ENCODE measurements around the gene TMEM235. TPM values are rescaled to one million over a fixed set of nuclear protein-coding genes. Genes with fewer than 3 reads are reported as not detected.
A peak's percentile ranks its signal among the peaks of the same experiment; 100 is the strongest.

Gene TMEM235
- total and polyA plus RNA-seq, 9 of the 15 experiments (the other 6 are each of a cell fraction or from before 2014, with no cell fraction given), result not detected

- CTCF ChIA-PET (ENCODE audit: low intra/inter-chr PET ratio), result no interaction called here
- no TSS peak for BruUV-seq (replicated peaks)
Measured at GRCh38 chr17:78265121-78265520, 33.7 kb downstream of the TMEM235 start.

More at GRCh38 chr17:78265121-78265520, 33.7 kb downstream of the TMEM235 start:
- ATAC-seq (no peak), FAIRE-seq (no peak), DNase-seq (ENCODE audit: extremely low read depth in 1 of 4, low spot score in 3 of 4) (no peak)
- in situ Hi-C loops (cut with MboI) (no loop called here), intact Hi-C loops (cut with micrococcal nuclease) (no loop called here)
- Histone ChIP-seq H2AFZ (ENCODE audit: low read depth, low read length) (no peak overlapping the region; the same call in 1 of the 2 replicates), H3K27ac (ENCODE audit: extremely low read depth, low read depth, low read length) (peak overlapping the region; percentile 56), H3K79me2 (ENCODE audit: control insufficient read depth, insufficient read depth, low read length) (peaks cover 8% of the 10 kb centered on the region; the same call in 1 of the 3 replicates), H3K9me1 (ENCODE audit: control insufficient read depth, insufficient read depth, low read length) (no peaks in the 10 kb centered on the region), H3K9ac (ENCODE audit: insufficient read depth in 1 of 2, low read depth in 2 of 2, low read length in 2 of 2) (peak overlapping the region in 1 of 2 experiments; percentile 37; a peak in 1 of 4 replicates), H3K27me3 (ENCODE audit: control insufficient read depth in 2 of 2, insufficient read depth in 2 of 2, low read length in 2 of 2) (no peaks in the 10 kb centered on the region), H4K20me1 (replicated peaks; ENCODE audit: control insufficient read depth, insufficient read depth, low read length) (no peaks in the 10 kb centered on the region), H3K9me3 (replicated peaks; ENCODE audit: control insufficient read depth, insufficient read depth, low read depth, low read length) (no peaks in the 10 kb centered on the region), H3K4me3 (no peak overlapping the region), H3K36me3 (ENCODE audit: control insufficient read depth, insufficient read depth, low read length) (no peaks in the 10 kb centered on the region), H3K4me1 (replicated peaks in 1 of 2; ENCODE audit: control insufficient read depth in 2 of 2, insufficient read depth in 2 of 2, low read length in 2 of 2) (peaks cover 69 to 82% of the 10 kb centered on the region in 2 experiments), H3K4me2 (ENCODE audit: insufficient read depth, low read length) (no peak overlapping the region)
- 93% methylated on average over 10 of the region's 10 CpGs for WGBS (ENCODE audit: insufficient coverage, low coverage, missing lambda C conversion rate)
- POLR2A ChIA-PET, result no interaction called here
- no peak for TF ChIP-seq SNAPC5 (CRISPR knock-in tag; IDR thresholded peaks at IDR 0.05)
- TF ChIP-seq ARNT (IDR thresholded peaks at IDR 0.05), result no peak
- TF ChIP-seq PATZ1 (CRISPR knock-in tag; IDR thresholded peaks at IDR 0.05; ENCODE audit: borderline replicate concordance), result no peak
- no peak for TF ChIP-seq CBX3 (IDR thresholded peaks at IDR 0.05; ENCODE audit: borderline replicate concordance in 1 of 2, low read length in 2 of 2)
- TF ChIP-seq ELF2 (CRISPR knock-in tag; IDR thresholded peaks at IDR 0.05), result no peak
- no peak for TF ChIP-seq MTF1 (CRISPR knock-in tag; IDR thresholded peaks at IDR 0.05; ENCODE audit: borderline replicate concordance)
- TF ChIP-seq STAG1 (CRISPR knock-in tag; IDR thresholded peaks at IDR 0.05; ENCODE audit: borderline replicate concordance), result no peak
- peak; percentile 44 for TF ChIP-seq RBFOX2 (IDR thresholded peaks at IDR 0.05; ENCODE audit: low read depth, low read length)
- no peak for TF ChIP-seq SMAD1 (IDR thresholded peaks at IDR 0.05; ENCODE audit: low read depth, low read length, partially characterized antibody)
- no peak for TF ChIP-seq HLTF (IDR thresholded peaks at IDR 0.05)
- TF ChIP-seq ZFX (CRISPR knock-in tag; IDR thresholded peaks at IDR 0.05), result peak; percentile 25; the same call in 1 of the 2 replicates
- TF ChIP-seq ZEB2 (IDR thresholded peaks at IDR 0.05), result no peak
- TF ChIP-seq RFX7 (CRISPR knock-in tag; IDR thresholded peaks at IDR 0.05), result no peak
- peak; percentile 24; the same call in 1 of the 2 replicates for TF ChIP-seq DMBX1 (CRISPR knock-in tag; IDR thresholded peaks at IDR 0.05; ENCODE audit: borderline replicate concordance)
- TF ChIP-seq TFAP4 (CRISPR knock-in tag; IDR thresholded peaks at IDR 0.05; ENCODE audit: borderline replicate concordance), result 0 out of 2 replicates have a peak, but pooled peaks have one; percentile 15
- no peak for TF ChIP-seq NR4A1 (CRISPR knock-in tag; IDR thresholded peaks at IDR 0.05)
- TF ChIP-seq NR4A1 (tag; IDR thresholded peaks at IDR 0.05), result 0 out of 2 replicates have a peak, but pooled peaks have one; percentile 21
- no peak for TF ChIP-seq FOXM1 (IDR thresholded peaks at IDR 0.05; ENCODE audit: low read depth)
- TF ChIP-seq FOXM1 (CRISPR knock-in tag; IDR thresholded peaks at IDR 0.05; ENCODE audit: low read depth), result no peak
- TF ChIP-seq E2F1 (CRISPR knock-in tag; IDR thresholded peaks at IDR 0.05), result no peak
- TF ChIP-seq ZNF184 (CRISPR knock-in tag; IDR thresholded peaks at IDR 0.05), result no peak
